ENCODE measurements around the gene WDR70.
"Not testable (repeated sequence)": the region's sequence is repeated elsewhere in the genome, so short reads cannot be mapped to it uniquely, and the experiment has no call there.

DNA sequence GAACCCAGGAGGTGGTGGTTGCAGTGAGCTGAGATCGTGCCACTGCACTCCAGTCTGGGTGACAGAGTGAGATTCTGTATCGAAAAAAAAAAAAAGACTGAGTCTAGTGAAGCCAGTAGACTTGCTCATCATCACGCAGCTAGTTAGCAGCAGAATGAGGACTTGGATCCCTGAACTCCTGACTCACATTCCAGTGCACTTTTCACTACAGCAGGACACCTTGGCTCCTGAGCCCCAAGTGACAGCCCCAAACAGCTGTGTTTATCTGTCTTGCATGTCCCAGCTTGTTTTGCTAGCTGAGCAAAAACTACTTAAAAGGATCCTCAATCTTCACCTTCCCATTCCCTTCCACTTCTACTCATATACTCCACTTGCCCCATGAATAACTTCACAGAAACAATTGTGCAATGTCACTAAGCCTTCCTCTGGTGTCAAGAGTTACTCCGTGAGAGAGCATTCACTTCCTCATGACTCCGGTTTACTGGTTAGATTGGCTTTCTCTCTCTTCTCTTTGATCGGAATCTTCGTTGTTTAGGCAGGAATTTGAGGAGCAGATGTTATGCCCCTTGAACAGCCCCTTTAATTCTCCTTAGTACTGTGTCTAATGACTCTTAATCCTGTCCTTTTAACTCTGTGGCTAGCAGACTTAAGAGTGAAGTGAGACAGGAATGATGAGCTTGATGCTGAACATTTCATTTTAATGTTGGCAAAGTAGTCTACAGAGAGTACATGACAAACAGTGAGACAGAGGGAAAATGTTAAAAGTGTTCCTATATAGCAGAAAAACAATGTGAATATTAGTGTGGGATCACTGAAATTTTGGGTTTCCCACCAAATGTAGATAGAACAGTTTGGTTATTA, 84.3 kb downstream of the WDR70 start:
- TF ChIP-seq, protein P1, sequence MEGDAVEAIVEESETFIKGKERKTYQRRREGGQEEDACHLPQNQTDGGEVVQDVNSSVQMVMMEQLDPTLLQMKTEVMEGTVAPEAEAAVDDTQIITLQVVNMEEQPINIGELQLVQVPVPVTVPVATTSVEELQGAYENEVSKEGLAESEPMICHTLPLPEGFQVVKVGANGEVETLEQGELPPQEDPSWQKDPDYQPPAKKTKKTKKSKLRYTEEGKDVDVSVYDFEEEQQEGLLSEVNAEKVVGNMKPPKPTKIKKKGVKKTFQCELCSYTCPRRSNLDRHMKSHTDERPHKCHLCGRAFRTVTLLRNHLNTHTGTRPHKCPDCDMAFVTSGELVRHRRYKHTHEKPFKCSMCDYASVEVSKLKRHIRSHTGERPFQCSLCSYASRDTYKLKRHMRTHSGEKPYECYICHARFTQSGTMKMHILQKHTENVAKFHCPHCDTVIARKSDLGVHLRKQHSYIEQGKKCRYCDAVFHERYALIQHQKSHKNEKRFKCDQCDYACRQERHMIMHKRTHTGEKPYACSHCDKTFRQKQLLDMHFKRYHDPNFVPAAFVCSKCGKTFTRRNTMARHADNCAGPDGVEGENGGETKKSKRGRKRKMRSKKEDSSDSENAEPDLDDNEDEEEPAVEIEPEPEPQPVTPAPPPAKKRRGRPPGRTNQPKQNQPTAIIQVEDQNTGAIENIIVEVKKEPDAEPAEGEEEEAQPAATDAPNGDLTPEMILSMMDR (IDR thresholded peaks at IDR 0.05) = not testable (repeated sequence)
- not testable (repeated sequence) for TF ChIP-seq POLR2A (IDR thresholded peaks at IDR 0.05)

All from Peyer's patch (tissue), 4 donors.